ENCODE measurements around the gene CHMP6. TPM values are rescaled to one million over a fixed set of nuclear protein-coding genes. Genes with fewer than 3 reads are reported as not detected.

The CHMP6 gene
- total RNA-seq, 1 donor from 2014 or later = 26.9 TPM

DNA sequence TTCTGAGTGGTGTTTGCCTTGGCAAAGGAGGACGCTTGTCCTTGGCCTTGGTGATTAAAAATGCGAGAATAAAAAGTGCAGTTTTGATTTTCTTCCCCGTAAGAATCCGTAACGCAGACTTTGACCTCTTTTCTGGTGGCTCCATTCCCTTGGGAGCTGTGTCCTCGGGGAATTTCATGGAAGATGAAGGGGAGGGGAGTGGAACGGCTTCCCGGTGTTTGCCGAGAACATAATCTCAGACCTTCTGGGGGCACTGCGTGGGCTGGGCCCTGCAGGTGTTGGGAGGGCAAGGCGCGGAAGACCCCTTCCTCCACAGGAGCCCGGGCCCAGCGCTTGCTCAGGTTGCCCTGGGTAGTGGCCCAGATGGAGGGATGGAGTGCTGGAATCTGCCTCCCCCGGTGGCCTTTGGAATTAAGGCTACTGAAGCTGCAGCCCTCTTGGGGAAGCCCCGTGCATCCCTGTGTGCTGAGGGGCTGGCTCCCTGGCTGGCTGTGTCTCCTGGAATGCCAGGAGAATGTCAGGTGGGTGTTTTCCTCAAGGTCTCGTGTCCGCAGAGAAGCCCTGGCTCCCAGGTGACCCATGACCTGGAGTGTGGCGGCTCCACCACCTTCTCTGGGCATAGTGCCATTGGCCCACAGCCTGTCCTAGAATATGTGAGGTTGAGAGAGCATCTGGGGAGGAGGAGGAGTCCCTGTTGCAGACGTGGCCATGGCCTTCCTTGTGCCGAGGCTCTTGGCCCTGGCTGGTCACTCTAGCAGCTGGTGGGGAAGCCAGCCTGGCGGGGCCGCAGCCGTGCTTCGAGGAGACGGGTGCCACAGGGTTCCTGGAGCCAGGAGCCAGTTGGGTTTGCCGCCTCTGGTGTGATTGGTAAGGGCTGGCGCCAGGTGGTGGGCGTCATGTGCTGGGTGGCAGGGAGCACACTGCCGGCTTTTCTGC lies 46.4 kb downstream of the CHMP6 start:
- peaks cover 62% of the 10 kb centered on the region for H3K4me1 Mint-ChIP-seq

DNA sequence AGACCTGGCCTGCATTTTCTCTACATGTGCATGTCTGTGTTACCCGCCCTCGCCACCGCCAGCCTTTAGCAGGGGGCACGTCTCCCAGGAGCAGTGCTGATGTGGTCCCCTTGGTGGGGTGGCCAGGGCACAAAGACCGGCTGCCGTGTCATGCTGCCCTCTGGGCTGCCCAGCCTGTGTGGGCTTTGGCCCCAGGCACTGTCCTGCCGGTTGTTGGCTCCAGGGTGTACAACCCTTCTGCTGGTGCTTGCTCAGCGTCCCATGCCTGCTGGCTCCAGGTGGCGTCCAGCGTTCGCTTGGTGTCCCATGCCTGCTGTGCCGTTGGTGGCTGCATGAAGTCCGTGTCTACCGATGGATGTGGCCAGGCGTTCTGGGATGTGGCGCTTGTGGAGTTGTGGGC lies 47.5 kb downstream of the CHMP6 start:
- Mint-ChIP-seq H3K27ac (no peak overlapping the region), H3K36me3 (no peaks in the 10 kb centered on the region), H3K4me1 (peaks cover 60% of the 10 kb centered on the region), H3K27me3 (ENCODE audit: low read depth) (no peaks in the 10 kb centered on the region), H3K9me3 (no peaks in the 10 kb centered on the region), H3K4me3 (no peak overlapping the region)
- TF ChIP-seq, protein P1, sequence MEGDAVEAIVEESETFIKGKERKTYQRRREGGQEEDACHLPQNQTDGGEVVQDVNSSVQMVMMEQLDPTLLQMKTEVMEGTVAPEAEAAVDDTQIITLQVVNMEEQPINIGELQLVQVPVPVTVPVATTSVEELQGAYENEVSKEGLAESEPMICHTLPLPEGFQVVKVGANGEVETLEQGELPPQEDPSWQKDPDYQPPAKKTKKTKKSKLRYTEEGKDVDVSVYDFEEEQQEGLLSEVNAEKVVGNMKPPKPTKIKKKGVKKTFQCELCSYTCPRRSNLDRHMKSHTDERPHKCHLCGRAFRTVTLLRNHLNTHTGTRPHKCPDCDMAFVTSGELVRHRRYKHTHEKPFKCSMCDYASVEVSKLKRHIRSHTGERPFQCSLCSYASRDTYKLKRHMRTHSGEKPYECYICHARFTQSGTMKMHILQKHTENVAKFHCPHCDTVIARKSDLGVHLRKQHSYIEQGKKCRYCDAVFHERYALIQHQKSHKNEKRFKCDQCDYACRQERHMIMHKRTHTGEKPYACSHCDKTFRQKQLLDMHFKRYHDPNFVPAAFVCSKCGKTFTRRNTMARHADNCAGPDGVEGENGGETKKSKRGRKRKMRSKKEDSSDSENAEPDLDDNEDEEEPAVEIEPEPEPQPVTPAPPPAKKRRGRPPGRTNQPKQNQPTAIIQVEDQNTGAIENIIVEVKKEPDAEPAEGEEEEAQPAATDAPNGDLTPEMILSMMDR (IDR thresholded peaks at IDR 0.05; ENCODE audit: unreplicated experiment) = no peak
- no peak for DNase-seq (ENCODE audit: low spot score in 2 of 2, unreplicated experiment in 2 of 2)

More for the DNA sequence above, 46.4 kb downstream of the CHMP6 start:
- H3K9me3 Mint-ChIP-seq = no peaks in the 10 kb centered on the region
- TF ChIP-seq, protein P1 (IDR thresholded peaks at IDR 0.05; ENCODE audit: unreplicated experiment) = no peak
- no peaks in the 10 kb centered on the region for H3K36me3 Mint-ChIP-seq
- peak overlapping the region; percentile 81 for H3K4me3 Mint-ChIP-seq
- no peaks in the 10 kb centered on the region for H3K27me3 Mint-ChIP-seq (ENCODE audit: low read depth)
- H3K27ac Mint-ChIP-seq = peak overlapping the region; percentile 84
- DNase-seq (ENCODE audit: low spot score in 2 of 2, unreplicated experiment in 2 of 2) = no peak

DNA sequence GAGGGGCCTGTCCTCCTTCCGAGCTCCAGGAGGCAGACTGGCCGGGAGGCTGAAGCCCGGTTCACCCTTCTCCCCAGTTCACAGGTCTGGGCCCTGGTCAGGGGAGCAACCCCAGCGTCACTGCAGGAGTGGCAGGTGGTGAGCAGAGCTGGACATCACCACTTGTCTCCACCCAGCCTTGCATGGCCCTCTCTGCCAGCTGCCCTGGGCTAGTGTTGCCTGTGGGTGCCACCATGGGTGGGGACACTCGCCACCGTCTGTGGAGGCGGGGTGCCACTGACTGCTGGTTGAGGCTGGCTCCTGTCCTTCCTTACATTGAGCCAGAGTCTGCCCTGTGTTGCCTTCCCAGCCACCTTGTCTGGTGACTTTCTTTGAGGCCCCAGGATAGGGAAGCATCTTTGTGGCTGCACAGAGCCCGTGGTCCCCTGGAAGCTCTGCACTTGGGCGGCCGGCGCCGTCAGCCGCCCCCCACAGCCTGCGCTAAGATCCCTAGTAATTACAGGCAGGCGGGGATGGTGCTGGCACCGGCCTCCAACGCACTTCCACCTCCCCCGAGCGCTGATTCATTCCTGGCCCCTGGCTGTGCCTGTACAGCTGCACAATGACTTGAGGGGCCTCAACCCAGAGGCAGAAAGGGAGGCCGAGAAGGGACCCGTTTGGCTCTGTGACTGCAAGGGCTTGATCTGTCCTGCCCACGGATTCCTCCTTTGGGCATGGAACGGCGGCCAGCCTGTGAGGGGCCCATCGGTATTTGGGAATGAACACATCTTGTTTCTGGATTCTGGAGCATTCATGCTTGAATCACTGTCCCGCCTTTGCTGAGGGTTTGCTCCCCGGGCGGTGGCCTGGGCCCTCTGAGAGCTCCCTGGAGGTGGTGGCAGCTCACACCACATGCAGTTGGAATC lies 48.5 kb downstream of the CHMP6 start:
- no peaks in the 10 kb centered on the region for H3K27me3 Mint-ChIP-seq (ENCODE audit: low read depth)
- H3K4me1 Mint-ChIP-seq = peaks cover 68% of the 10 kb centered on the region
- no peak for DNase-seq (ENCODE audit: low spot score in 2 of 2, unreplicated experiment in 2 of 2)
- H3K9me3 Mint-ChIP-seq = no peaks in the 10 kb centered on the region
- H3K36me3 Mint-ChIP-seq = no peaks in the 10 kb centered on the region
- TF ChIP-seq, protein P1 (IDR thresholded peaks at IDR 0.05; ENCODE audit: unreplicated experiment) = no peak
- peak overlapping the region; percentile 17 for H3K4me3 Mint-ChIP-seq
- peak overlapping the region; percentile 85 for H3K27ac Mint-ChIP-seq

DNA sequence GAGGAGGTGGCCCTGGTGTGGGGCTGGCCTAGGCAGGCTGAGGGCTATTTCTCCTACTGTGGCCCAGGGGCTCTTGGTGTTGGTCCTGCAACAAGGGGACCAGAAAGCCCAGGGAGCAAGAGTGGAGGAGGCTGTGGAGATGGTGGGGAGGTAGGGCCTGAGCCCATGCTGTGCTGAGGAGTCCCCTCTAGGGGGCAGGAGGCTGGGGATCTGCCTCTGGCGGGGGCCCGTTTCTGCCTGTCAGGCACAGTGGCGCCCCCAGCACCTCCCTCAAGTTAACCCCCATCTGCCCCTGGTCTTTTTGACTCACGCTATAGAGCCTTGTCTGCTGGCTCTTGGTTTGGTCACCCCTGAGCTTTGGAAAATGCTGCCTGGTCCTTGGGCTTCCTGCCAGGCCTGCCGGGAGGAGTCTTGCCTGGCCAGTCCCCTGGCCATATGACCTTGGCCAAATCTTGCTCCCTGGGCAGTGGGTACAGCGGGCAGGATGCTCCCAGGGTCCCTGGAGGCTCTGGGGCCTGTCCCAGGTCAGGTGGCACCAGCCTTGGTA lies 49.2 kb downstream of the CHMP6 start:
- Mint-ChIP-seq H3K4me1 (peaks cover 72% of the 10 kb centered on the region), H3K4me3 (no peak overlapping the region), H3K36me3 (no peaks in the 10 kb centered on the region), H3K27me3 (ENCODE audit: low read depth) (no peaks in the 10 kb centered on the region), H3K9me3 (no peaks in the 10 kb centered on the region), H3K27ac (peak overlapping the region; percentile 85)
- TF ChIP-seq, protein P1 (IDR thresholded peaks at IDR 0.05; ENCODE audit: unreplicated experiment) = peak; percentile 28
- DNase-seq (ENCODE audit: low spot score in 2 of 2, unreplicated experiment in 2 of 2) = no peak

DNA sequence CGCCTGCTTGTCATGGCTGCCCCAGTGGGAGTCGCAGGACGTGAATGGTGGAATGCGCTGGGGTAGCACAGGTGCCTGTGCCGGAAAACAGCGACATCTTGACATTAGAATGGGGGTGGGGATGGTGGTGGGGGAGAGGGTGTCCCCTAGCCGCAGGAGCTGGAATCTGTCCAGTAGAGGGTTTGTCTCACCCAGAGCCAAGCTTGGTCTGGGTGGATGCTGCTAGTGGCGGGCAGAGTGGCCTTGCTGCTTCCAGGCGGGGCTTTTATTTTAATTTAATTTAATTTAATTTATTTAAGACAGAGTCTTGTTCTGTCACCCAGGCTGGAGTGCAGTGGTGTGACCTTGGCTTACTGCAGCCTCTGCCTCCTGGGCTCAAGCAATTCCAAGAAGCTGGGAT lies 51.0 kb downstream of the CHMP6 start:
- Mint-ChIP-seq H3K9me3 (no peaks in the 10 kb centered on the region), H3K27me3 (ENCODE audit: low read depth) (no peaks in the 10 kb centered on the region), H3K27ac (peak overlapping the region; percentile 81), H3K4me1 (peaks cover 62% of the 10 kb centered on the region), H3K36me3 (no peaks in the 10 kb centered on the region), H3K4me3 (no peak overlapping the region)
- TF ChIP-seq, protein P1 (IDR thresholded peaks at IDR 0.05; ENCODE audit: unreplicated experiment) = no peak
- no peak for DNase-seq (ENCODE audit: low spot score in 2 of 2, unreplicated experiment in 2 of 2)
